IMR-90 (cell line): ENCODE data around the gene TMEM135. TPM values are rescaled to one million over a fixed set of nuclear protein-coding genes. Genes with fewer than 3 reads are reported as not detected.

Source experiments
- ATAC-seq: fragments of 200-7000 bp; cut with Tn5 transposase; 2 replicates; pipeline ENCODE4 v1.9.1; 2020; ENCODE audit warnings: low read depth, mild to moderate bottlenecking, moderate library complexity
- BruUV-seq: library from RNA; stranded (reverse); fragments of 400-500 nt; replicated peaks from 2 replicates; lab custom pipeline; 2021; lab: Mats Ljungman, UMichigan
- CTCF ChIA-PET: fragments of 300-600 bp; formaldehyde crosslinking; extraction: SDS; loops from one replicate; lab custom pipeline; 2021; ENCODE audit warnings: antibody characterized with exemption; lab: Yijun Ruan, JAX
- POLR2A ChIA-PET: fragments of 300-600 bp; sonication (Branson Sonifier 250); formaldehyde crosslinking; loops from one replicate; lab custom pipeline; 2022; ENCODE audit warnings: antibody characterized with exemption; ENCODE audit not compliant: unreplicated experiment; lab: Charles Lee
- DNase-seq: peaks from one replicate; pipeline ENCODE4 v3.0.0; 2013
- H2AFZ ChIP-seq: replicated peaks from 2 replicates; pipeline ENCODE3; 2013; ENCODE audit warnings: low read length, mild to moderate bottlenecking; ENCODE audit not compliant: poor library complexity
- H2AK5ac ChIP-seq: 2 replicates; pipeline ENCODE4 v1.6.1; 2013; ENCODE audit warnings: low read depth, low read length, inconsistent platforms
- H2AK9ac ChIP-seq: replicated peaks from 2 replicates; pipeline ENCODE3; 2013; ENCODE audit warnings: mild to moderate bottlenecking, low read depth, low read length, moderate library complexity; ENCODE audit not compliant: poor library complexity
- H2BK120ac ChIP-seq: 2 replicates; pipeline ENCODE4 v1.6.1; 2013; ENCODE audit warnings: low read depth, low read length, inconsistent platforms
- H2BK15ac ChIP-seq: 3 replicates; pipeline ENCODE4 v1.6.1; 2013; ENCODE audit warnings: low read depth, low read length, inconsistent platforms
- H2BK20ac ChIP-seq: 2 replicates; pipeline ENCODE4 v1.6.1; 2013; ENCODE audit warnings: low read depth, mild to moderate bottlenecking, inconsistent platforms, low read length, moderate library complexity
- H2BK5ac ChIP-seq: 2 replicates; pipeline ENCODE4 v1.6.1; 2013; ENCODE audit warnings: mild to moderate bottlenecking, low read depth, low read length, inconsistent platforms; ENCODE audit not compliant: poor library complexity, severe bottlenecking
- H3K14ac ChIP-seq: replicated peaks from 2 replicates; pipeline ENCODE4 v1.6.1; 2013; ENCODE audit warnings: low read depth, low read length, inconsistent platforms
- H3K18ac ChIP-seq: 2 replicates; pipeline ENCODE4 v1.6.1; 2013; ENCODE audit warnings: low read depth, low read length, control low read depth
- H3K23ac ChIP-seq: 2 replicates; pipeline ENCODE4 v1.6.1; 2013; ENCODE audit warnings: low read depth, low read length, inconsistent platforms
- H3K27ac ChIP-seq: 2 replicates; pipeline ENCODE4 v1.5.1; 2013; ENCODE audit warnings: mild to moderate bottlenecking, control low read depth, low read length; ENCODE audit not compliant: insufficient read depth
- H3K27me3 ChIP-seq: 2 replicates; pipeline ENCODE4 v1.6.1; 2013; ENCODE audit warnings: low read length; ENCODE audit not compliant: control insufficient read depth, insufficient read depth
- H3K36me3 ChIP-seq: 2 replicates; pipeline ENCODE4 v1.6.1; 2013; ENCODE audit warnings: low read length, mixed read lengths; ENCODE audit not compliant: control insufficient read depth, insufficient read depth
- H3K4ac ChIP-seq: 2 replicates; pipeline ENCODE4 v1.6.1; 2013; ENCODE audit warnings: low read depth, low read length, inconsistent platforms
- H3K4me1 ChIP-seq: 2 replicates; pipeline ENCODE4 v1.6.1; 2013; ENCODE audit warnings: low read length, mixed read lengths; ENCODE audit not compliant: control insufficient read depth, insufficient read depth
- H3K4me2 ChIP-seq: 2 replicates; pipeline ENCODE4 v1.6.1; 2013; ENCODE audit warnings: low read depth, mild to moderate bottlenecking, control low read depth, low read length, moderate library complexity
- H3K4me3 ChIP-seq: 2 replicates; pipeline ENCODE4 v1.5.1; 2013; ENCODE audit warnings: low read depth, mild to moderate bottlenecking, control low read depth, low read length, moderate library complexity; ENCODE audit not compliant: insufficient read depth
- H3K56ac ChIP-seq: 2 replicates; pipeline ENCODE4 v1.6.1; 2013; ENCODE audit warnings: low read length, inconsistent platforms; ENCODE audit not compliant: insufficient read depth; ENCODE audit errors: extremely low read depth
- H3K79me1 ChIP-seq, 2 experiments: 2 replicates each; pipeline ENCODE4 v1.6.1; 2013; ENCODE audit warnings: low read length in 2 of 2, inconsistent platforms in 1 of 2, low read depth in 1 of 2
- H3K9ac ChIP-seq: 2 replicates; pipeline ENCODE4 v1.6.1; 2013; ENCODE audit warnings: low read depth, low read length, control low read depth
- H3K9me1 ChIP-seq: 2 replicates; pipeline ENCODE4 v1.6.1; 2013; ENCODE audit warnings: low read length, inconsistent platforms; ENCODE audit not compliant: insufficient read depth
- H3K9me3 ChIP-seq: 2 replicates; pipeline ENCODE4 v1.6.1; 2013; ENCODE audit warnings: low read length; ENCODE audit not compliant: control insufficient read depth, insufficient read depth
- H4K20me1 ChIP-seq: 2 replicates; pipeline ENCODE4 v1.6.1; 2013; ENCODE audit warnings: low read length, inconsistent platforms; ENCODE audit not compliant: insufficient read depth
- H4K5ac ChIP-seq: 2 replicates; pipeline ENCODE4 v1.6.1; 2013; ENCODE audit warnings: mild to moderate bottlenecking, low read depth, low read length, control low read depth
- H4K8ac ChIP-seq, 2 experiments: 2 replicates each; pipeline ENCODE4 v1.6.1; 2013; ENCODE audit warnings: low read depth in 2 of 2, low read length in 2 of 2, control low read depth in 1 of 2, inconsistent platforms in 1 of 2
- H4K91ac ChIP-seq: 2 replicates; pipeline ENCODE4 v1.6.1; 2013; ENCODE audit warnings: low read depth, low read length, inconsistent platforms; ENCODE audit not compliant: insufficient read depth
- BHLHE40 ChIP-seq: fragments of 150-350 bp; IDR thresholded peaks from 2 replicates; pipeline ENCODE4 v1.6.1; 2016; ENCODE audit warnings: mild to moderate bottlenecking, low read depth, low read length
- CEBPB ChIP-seq: IDR thresholded peaks from 2 replicates; pipeline ENCODE4 v1.6.1; 2012; ENCODE audit warnings: low read depth, low read length, improper control_type of control experiment
- CHD1 ChIP-seq: IDR thresholded peaks from 2 replicates; pipeline ENCODE4 v1.6.1; 2012; ENCODE audit warnings: low read depth, low read length, improper control_type of control experiment
- FOS ChIP-seq: fragments of 150-350 bp; IDR thresholded peaks from 2 replicates; pipeline ENCODE4 v1.6.1; 2016; ENCODE audit warnings: low read depth, low read length
- MAFK ChIP-seq: IDR thresholded peaks from 2 replicates; pipeline ENCODE4 v1.6.1; 2012; ENCODE audit warnings: low read depth, low read length, improper control_type of control experiment
- MAZ ChIP-seq: IDR thresholded peaks from 2 replicates; pipeline ENCODE4 v1.6.1; 2012; ENCODE audit warnings: low read depth, mild to moderate bottlenecking, low read length, improper control_type of control experiment, moderate library complexity, borderline replicate concordance
- MXI1 ChIP-seq: IDR thresholded peaks from 2 replicates; pipeline ENCODE4 v1.6.1; 2012; ENCODE audit warnings: low read depth, mild to moderate bottlenecking, low read length, moderate library complexity, borderline replicate concordance
- NFE2L2 ChIP-seq: fragments of 150-350 bp; IDR thresholded peaks from 2 replicates; pipeline ENCODE4 v1.6.1; 2016; ENCODE audit warnings: low read depth, mild to moderate bottlenecking, low read length
- POLR2A ChIP-seq: IDR thresholded peaks from 2 replicates; pipeline ENCODE4 v1.6.1; 2012; ENCODE audit warnings: mild to moderate bottlenecking, low read depth, low read length
- RAD21 ChIP-seq: IDR thresholded peaks from 2 replicates; pipeline ENCODE4 v1.6.1; 2012; ENCODE audit warnings: low read length, improper control_type of control experiment
- RCOR1 ChIP-seq: IDR thresholded peaks from 2 replicates; pipeline ENCODE4 v1.6.1; 2012; ENCODE audit warnings: mild to moderate bottlenecking, low read length, improper control_type of control experiment; ENCODE audit not compliant: insufficient replicate concordance
- SMC3 ChIP-seq: fragments of 150-350 bp; IDR thresholded peaks from 2 replicates; pipeline ENCODE4 v1.6.1; 2016; ENCODE audit warnings: low read depth, mild to moderate bottlenecking, antibody characterized with exemption, low read length, moderate library complexity
- WGBS, 2 experiments: methylation state at CpG; one replicate each; pipeline versions ENCODE4 v1.1.5 to v1.1.7; 2013; ENCODE audit warnings: missing lambda C conversion rate in 2 of 2; ENCODE audit not compliant: insufficient read length in 1 of 2; ENCODE audit errors: extremely low coverage in 2 of 2; 5-methylcytosine and 5-hydroxymethylcytosine counted together
- dilution Hi-C: fragments of 300-500 bp; cut with HindIII; formaldehyde crosslinking; loops from one replicate; pipeline ENCODE4 v1.14.3; 2018; ENCODE audit warnings: low sequenced_read_pairs; ENCODE audit not compliant: unreplicated experiment
- in situ Hi-C: fragments of 300-500 bp; cut with MboI; formaldehyde crosslinking; loops from 3 replicates; pipeline ENCODE4 v1.14.3; 2019; ENCODE audit warnings: low sequenced_read_pairs, inconsistent platforms, mixed read lengths
- intact Hi-C: fragments of 100-400 bp; cut with micrococcal nuclease; formaldehyde crosslinking; loops from 2 replicates; pipeline ENCODE4 v1.10.0; 2022
- polyA plus RNA-seq, 3 experiments: library from polyadenylated mRNA; depleted of rRNA; stranded (reverse); fragments of >200 nt; gene quantifications; 2 replicates each; pipeline ENCODE4 v1.2.3, GENCODE V29; 2012; ENCODE audit warnings: low replicate concordance in 1 of 3
- total RNA-seq: library from RNA; depleted of rRNA; stranded (reverse); fragments of >200 nt; gene quantifications from 2 replicates; pipeline ENCODE4 v1.2.3, GENCODE V29; 2012
- TF ChIP-seq, protein P1 (sequence below): fragments of 150-350 bp; IDR thresholded peaks from 2 replicates; pipeline ENCODE4 v1.6.1; 2017; ENCODE audit warnings: mild to moderate bottlenecking, antibody characterized with exemption, low read length, low read depth
- TF ChIP-seq, protein P2 (sequence below): conservative IDR thresholded peaks from 2 replicates; pipeline ENCODE4 v1.5.1; 2012; ENCODE audit warnings: mild to moderate bottlenecking, low read depth, low read length, improper control_type of control experiment
- TF ChIP-seq, protein P3 (sequence below): fragments of 150-350 bp; IDR thresholded peaks from 2 replicates; pipeline ENCODE4 v1.6.1; 2016; ENCODE audit warnings: low read depth, mild to moderate bottlenecking, low read length, moderate library complexity, borderline replicate concordance

Gene TMEM135
- total and polyA plus RNA-seq, 2 of the 4 experiments (the other 2 are of a cell fraction), result 3.9 to 5.9 TPM

DNA sequence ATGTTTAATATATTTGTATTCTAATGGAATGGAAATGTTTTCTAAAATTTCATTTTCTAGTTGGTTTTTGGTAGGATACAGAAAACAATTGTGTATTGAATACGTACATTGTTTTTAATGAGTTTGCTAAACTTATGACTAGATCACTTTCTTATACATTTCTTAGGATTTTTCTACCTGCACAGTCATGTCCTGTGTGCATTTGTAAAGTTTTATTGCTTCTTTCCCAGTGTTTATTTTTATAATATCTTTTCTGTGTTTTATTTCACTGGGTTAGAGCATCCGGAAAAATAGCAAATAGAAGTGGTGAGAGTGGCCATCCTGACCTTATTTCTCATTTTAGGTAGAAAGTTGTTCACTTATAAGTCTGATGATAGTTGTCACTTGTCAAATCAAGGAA is 103.6 kb downstream of the TMEM135 start:
- H3K23ac ChIP-seq, result no peak overlapping the region
- no peak overlapping the region for H3K27ac ChIP-seq
- H2BK20ac ChIP-seq, result no peak overlapping the region
- H2AK9ac ChIP-seq, result no peak overlapping the region
- H3K9me3 ChIP-seq, result no peaks in the 10 kb centered on the region
- no peak overlapping the region for H4K5ac ChIP-seq
- POLR2A ChIA-PET, result no interaction called here
- no peak overlapping the region for H2BK5ac ChIP-seq
- H4K91ac ChIP-seq, result no peak overlapping the region
- no peaks in the 10 kb centered on the region for H3K36me3 ChIP-seq
- H4K8ac ChIP-seq, result no peak overlapping the region
- no peak overlapping the region for H2AFZ ChIP-seq
- no CpG with 5 or more reads among the region's 2 CpGs for WGBS, 2 experiments
- H2BK120ac ChIP-seq, result no peak overlapping the region
- no peak overlapping the region for H3K4ac ChIP-seq
- DNase-seq (no peak), ATAC-seq (no peak)
- no peaks in the 10 kb centered on the region for H3K27me3 ChIP-seq
- H3K9ac ChIP-seq, result no peak overlapping the region
- no peak overlapping the region for H3K18ac ChIP-seq
- H3K79me1 ChIP-seq, result peaks cover 4 to 9% of the 10 kb centered on the region in 2 experiments; a peak in 2 of 4 replicates
- intact Hi-C loops (no loop called here), in situ Hi-C loops (no loop called here), dilution Hi-C loops (no loop called here)
- no peak overlapping the region for H3K4me2 ChIP-seq
- H3K4me1 ChIP-seq, result no peaks in the 10 kb centered on the region
- H3K4me3 ChIP-seq, result no peak overlapping the region
- H3K14ac ChIP-seq, result no peak overlapping the region
- CTCF ChIA-PET, result no interaction called here
- no peak overlapping the region for H3K56ac ChIP-seq
- H4K20me1 ChIP-seq, result no peaks in the 10 kb centered on the region
- no peak for TF ChIP-seq CEBPB
- no peak for TF ChIP-seq MAZ
- TF ChIP-seq RAD21, result no peak
- TF ChIP-seq, protein P1, sequence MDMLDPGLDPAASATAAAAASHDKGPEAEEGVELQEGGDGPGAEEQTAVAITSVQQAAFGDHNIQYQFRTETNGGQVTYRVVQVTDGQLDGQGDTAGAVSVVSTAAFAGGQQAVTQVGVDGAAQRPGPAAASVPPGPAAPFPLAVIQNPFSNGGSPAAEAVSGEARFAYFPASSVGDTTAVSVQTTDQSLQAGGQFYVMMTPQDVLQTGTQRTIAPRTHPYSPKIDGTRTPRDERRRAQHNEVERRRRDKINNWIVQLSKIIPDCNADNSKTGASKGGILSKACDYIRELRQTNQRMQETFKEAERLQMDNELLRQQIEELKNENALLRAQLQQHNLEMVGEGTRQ, result no peak
- no peak for TF ChIP-seq NFE2L2
- TF ChIP-seq SMC3, result no peak
- no peak for TF ChIP-seq MAFK
- TF ChIP-seq RCOR1, result no peak
- TF ChIP-seq, protein P2, sequence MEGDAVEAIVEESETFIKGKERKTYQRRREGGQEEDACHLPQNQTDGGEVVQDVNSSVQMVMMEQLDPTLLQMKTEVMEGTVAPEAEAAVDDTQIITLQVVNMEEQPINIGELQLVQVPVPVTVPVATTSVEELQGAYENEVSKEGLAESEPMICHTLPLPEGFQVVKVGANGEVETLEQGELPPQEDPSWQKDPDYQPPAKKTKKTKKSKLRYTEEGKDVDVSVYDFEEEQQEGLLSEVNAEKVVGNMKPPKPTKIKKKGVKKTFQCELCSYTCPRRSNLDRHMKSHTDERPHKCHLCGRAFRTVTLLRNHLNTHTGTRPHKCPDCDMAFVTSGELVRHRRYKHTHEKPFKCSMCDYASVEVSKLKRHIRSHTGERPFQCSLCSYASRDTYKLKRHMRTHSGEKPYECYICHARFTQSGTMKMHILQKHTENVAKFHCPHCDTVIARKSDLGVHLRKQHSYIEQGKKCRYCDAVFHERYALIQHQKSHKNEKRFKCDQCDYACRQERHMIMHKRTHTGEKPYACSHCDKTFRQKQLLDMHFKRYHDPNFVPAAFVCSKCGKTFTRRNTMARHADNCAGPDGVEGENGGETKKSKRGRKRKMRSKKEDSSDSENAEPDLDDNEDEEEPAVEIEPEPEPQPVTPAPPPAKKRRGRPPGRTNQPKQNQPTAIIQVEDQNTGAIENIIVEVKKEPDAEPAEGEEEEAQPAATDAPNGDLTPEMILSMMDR, result no peak
- TF ChIP-seq MXI1, result no peak
- no peak for TF ChIP-seq CHD1
- no peak for TF ChIP-seq BHLHE40
- TF ChIP-seq, protein P3, sequence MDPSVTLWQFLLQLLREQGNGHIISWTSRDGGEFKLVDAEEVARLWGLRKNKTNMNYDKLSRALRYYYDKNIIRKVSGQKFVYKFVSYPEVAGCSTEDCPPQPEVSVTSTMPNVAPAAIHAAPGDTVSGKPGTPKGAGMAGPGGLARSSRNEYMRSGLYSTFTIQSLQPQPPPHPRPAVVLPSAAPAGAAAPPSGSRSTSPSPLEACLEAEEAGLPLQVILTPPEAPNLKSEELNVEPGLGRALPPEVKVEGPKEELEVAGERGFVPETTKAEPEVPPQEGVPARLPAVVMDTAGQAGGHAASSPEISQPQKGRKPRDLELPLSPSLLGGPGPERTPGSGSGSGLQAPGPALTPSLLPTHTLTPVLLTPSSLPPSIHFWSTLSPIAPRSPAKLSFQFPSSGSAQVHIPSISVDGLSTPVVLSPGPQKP, result no peak
- TF ChIP-seq POLR2A, result no peak
- TF ChIP-seq FOS, result no peak
- no peak overlapping the region for H2BK15ac ChIP-seq
- H3K9me1 ChIP-seq, result no peaks in the 10 kb centered on the region; the same call in 1 of the 2 replicates
- no peak overlapping the region for H2AK5ac ChIP-seq
- BruUV-seq, result no TSS peak
